CD4-positive, CD25-positive, alpha-beta regulatory T cell (primary cell): ENCODE data around the gene RBBP6. TPM values are rescaled to one million over a fixed set of nuclear protein-coding genes. Genes with fewer than 3 reads are reported as not detected.

Experiments
- polyA plus RNA-seq, 4 donors: library from polyadenylated mRNA; unstranded; fragments of 300-500 nt; fragmentation: Illumina TruSeq; gene quantifications; one replicate each; pipeline ENCODE4 v1.2.3, GENCODE V29; 2021
- total RNA-seq: library from RNA; stranded (reverse); gene quantifications from one replicate; pipeline ENCODE4 v1.2.3, GENCODE V29; 2022

RBBP6 gene
- total and polyA plus RNA-seq, 5 donors from 2014 or later, result 16.6 to 158 (median 21.2) TPM

Other genes with a start within 250 kb of the RBBP6 start
- 89.0 TPM for gene TNRC6A, start 190.1 kb downstream of the RBBP6 start, total RNA-seq
- gene TNRC6A, start 190.1 kb downstream of the RBBP6 start, polyA plus RNA-seq, result 10 to 100 TPM in 2 of 4 donors, 1 to 10 TPM in 2; 7.2 to 14.4 (median 9.0) TPM